Fibroblast of lung (primary cell): ENCODE data around the gene MBOAT1. TPM values are rescaled to one million over a fixed set of nuclear protein-coding genes. Genes with fewer than 3 reads are reported as not detected.

ENCODE experiments used
- DNase-seq, 2 donors: peaks; one replicate each; pipeline versions ENCODE4 v3.0.0 to v3.0.0-alpha.2; 2010; ENCODE audit warnings: low read depth in 2 of 2
- H2AFZ ChIP-seq: 2 replicates; pipeline ENCODE4 v1.5.1; 2012; ENCODE audit warnings: low read length, control low read depth, inconsistent platforms
- H3K27ac ChIP-seq: 2 replicates; pipeline ENCODE4 v1.5.1; 2011; ENCODE audit warnings: low read length, control low read depth; ENCODE audit not compliant: insufficient read depth
- H3K27me3 ChIP-seq: 2 replicates; pipeline ENCODE4 v1.5.1; 2011; ENCODE audit warnings: mild to moderate bottlenecking, low read length; ENCODE audit not compliant: control insufficient read depth, insufficient read depth
- H3K36me3 ChIP-seq: 2 replicates; pipeline ENCODE4 v1.5.1; 2011; ENCODE audit warnings: low read length; ENCODE audit not compliant: control insufficient read depth, insufficient read depth
- H3K4me1 ChIP-seq: 2 replicates; pipeline ENCODE4 v1.5.1; 2011; ENCODE audit warnings: low read length; ENCODE audit not compliant: control insufficient read depth, insufficient read depth; ENCODE audit errors: extremely low read depth
- H3K4me2 ChIP-seq: 2 replicates; pipeline ENCODE4 v1.5.1; 2011; ENCODE audit warnings: low read length, control low read depth; ENCODE audit not compliant: insufficient read depth; ENCODE audit errors: extremely low read depth
- H3K4me3 ChIP-seq, 4 experiments: fragments of 200-600 bp in 1 of 4; sonication (generic) in 1 of 4; replicated peaks in 1 of 4; 2 replicates each; pipeline ENCODE4 v1.5.1; 2011 to 2016; ENCODE audit warnings: low read length in 4 of 4, low read depth in 3 of 4, mild to moderate bottlenecking in 3 of 4, control low read depth in 2 of 4, inconsistent platforms in 1 of 4, mixed read lengths in 1 of 4; ENCODE audit not compliant: insufficient read depth in 1 of 4; ENCODE audit errors: control extremely low read depth in 1 of 4
- H3K79me2 ChIP-seq: 2 replicates; pipeline ENCODE4 v1.5.1; 2012; ENCODE audit warnings: mild to moderate bottlenecking, low read length, inconsistent platforms; ENCODE audit not compliant: control insufficient read depth, insufficient read depth
- H3K9ac ChIP-seq: 2 replicates; pipeline ENCODE4 v1.5.1; 2011; ENCODE audit warnings: mild to moderate bottlenecking, low read length, control low read depth; ENCODE audit not compliant: insufficient read depth
- H3K9me3 ChIP-seq: 2 replicates; pipeline ENCODE4 v1.5.1; 2012; ENCODE audit warnings: low read depth, low read length; ENCODE audit not compliant: control insufficient read depth, insufficient read depth
- H4K20me1 ChIP-seq: 2 replicates; pipeline ENCODE4 v1.5.1; 2011; ENCODE audit warnings: low read length; ENCODE audit not compliant: control insufficient read depth, insufficient read depth; ENCODE audit errors: extremely low read depth
- EZH2 ChIP-seq: IDR thresholded peaks from 2 replicates; pipeline ENCODE4 v1.5.1; 2012; ENCODE audit warnings: low read length, control low read depth, mild to moderate bottlenecking; ENCODE audit errors: missing control alignments
- polyA plus RNA-seq, 2 donors: library from polyadenylated mRNA; depleted of rRNA in 1 of 2; stranded (reverse) in 1 of 2; unstranded in 1 of 2; fragments of >200 nt; gene quantifications; 2 replicates each; pipeline ENCODE4 v1.2.1, GENCODE V29; 2011 to 2012; ENCODE audit warnings: missing spikeins in 1 of 2
- total RNA-seq: library from RNA; depleted of rRNA; stranded (reverse); fragments of >200 nt; gene quantifications from 2 replicates; pipeline ENCODE4 v1.2.1, GENCODE V29; 2014
- TF ChIP-seq, protein P1 (sequence below), 2 donors: IDR thresholded peaks in 1 of 2; conservative IDR thresholded peaks in 1 of 2; 1 replicate in 1 of 2; 2 replicates in 1 of 2; pipeline ENCODE4 v1.5.1; 2011 to 2012; ENCODE audit warnings: low read length in 2 of 2, control low read depth in 1 of 2, inconsistent platforms in 1 of 2, low read depth in 1 of 2, mild to moderate bottlenecking in 1 of 2

MBOAT1 gene
- total and polyA plus RNA-seq, 2 donors (not counting 1 experiment from before 2014, with no cell fraction given): 3.1 to 6.6 TPM

DNA sequence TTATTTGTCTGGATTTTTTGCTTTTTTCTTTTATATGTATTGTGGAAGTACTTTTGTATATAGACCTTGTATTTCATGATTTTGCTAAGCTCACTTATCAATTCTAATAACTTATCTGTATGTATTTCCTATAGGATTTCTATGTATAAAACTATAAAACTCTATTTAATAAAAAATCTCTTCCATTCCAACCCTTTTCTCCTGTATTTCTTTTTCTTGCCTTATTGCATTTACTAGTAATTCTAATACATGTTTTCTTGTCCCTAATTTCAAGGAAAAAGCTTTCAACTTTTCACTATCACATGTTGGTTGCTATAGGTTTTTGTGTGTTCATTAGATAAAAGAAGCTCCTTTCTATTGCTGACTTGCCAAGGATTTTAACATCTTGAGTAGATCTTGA, 125.3 kb downstream of the MBOAT1 start:
- no peaks in the 10 kb centered on the region for H3K4me1 ChIP-seq
- H3K9me3 ChIP-seq: no peaks in the 10 kb centered on the region
- H3K4me2 ChIP-seq: no peak overlapping the region
- H3K36me3 ChIP-seq: no peaks in the 10 kb centered on the region
- H3K9ac ChIP-seq: no peak overlapping the region
- H3K4me3 ChIP-seq: no peak overlapping the region
- TF ChIP-seq EZH2: no peak
- TF ChIP-seq, protein P1, sequence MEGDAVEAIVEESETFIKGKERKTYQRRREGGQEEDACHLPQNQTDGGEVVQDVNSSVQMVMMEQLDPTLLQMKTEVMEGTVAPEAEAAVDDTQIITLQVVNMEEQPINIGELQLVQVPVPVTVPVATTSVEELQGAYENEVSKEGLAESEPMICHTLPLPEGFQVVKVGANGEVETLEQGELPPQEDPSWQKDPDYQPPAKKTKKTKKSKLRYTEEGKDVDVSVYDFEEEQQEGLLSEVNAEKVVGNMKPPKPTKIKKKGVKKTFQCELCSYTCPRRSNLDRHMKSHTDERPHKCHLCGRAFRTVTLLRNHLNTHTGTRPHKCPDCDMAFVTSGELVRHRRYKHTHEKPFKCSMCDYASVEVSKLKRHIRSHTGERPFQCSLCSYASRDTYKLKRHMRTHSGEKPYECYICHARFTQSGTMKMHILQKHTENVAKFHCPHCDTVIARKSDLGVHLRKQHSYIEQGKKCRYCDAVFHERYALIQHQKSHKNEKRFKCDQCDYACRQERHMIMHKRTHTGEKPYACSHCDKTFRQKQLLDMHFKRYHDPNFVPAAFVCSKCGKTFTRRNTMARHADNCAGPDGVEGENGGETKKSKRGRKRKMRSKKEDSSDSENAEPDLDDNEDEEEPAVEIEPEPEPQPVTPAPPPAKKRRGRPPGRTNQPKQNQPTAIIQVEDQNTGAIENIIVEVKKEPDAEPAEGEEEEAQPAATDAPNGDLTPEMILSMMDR (conservative IDR thresholded peaks at IDR 0.05 in 1 of 2, IDR thresholded peaks at IDR 0.05 in 1 of 2; ENCODE audit: low read depth in 1 of 2, low read length in 2 of 2): no peak
- no peak overlapping the region for H2AFZ ChIP-seq
- no peaks in the 10 kb centered on the region for H4K20me1 ChIP-seq
- no peak overlapping the region for H3K27ac ChIP-seq
- H3K27me3 ChIP-seq: no peaks in the 10 kb centered on the region
- no peaks in the 10 kb centered on the region for H3K79me2 ChIP-seq
- DNase-seq: no peak

DNA sequence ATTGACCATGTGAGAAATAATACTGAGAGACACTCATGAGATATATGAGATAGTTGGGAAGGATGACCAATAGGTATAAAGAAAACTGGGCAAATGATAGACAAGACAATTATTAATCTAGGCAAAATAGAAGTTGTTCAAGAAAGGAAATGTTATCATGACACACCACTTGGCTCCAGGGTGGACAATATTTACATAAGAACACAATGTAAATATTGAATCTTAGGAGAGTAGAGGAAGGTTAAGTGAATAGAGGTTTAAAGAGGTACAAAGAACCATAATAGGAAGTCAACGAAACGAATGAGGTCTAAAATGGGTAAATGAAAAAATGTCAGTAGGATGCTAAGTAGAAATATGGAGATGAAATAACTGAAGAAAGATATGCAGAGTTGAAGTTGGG, 126.5 kb downstream of the MBOAT1 start:
- H3K4me2 ChIP-seq: no peak overlapping the region
- no peak for DNase-seq
- H3K27me3 ChIP-seq: no peaks in the 10 kb centered on the region
- H3K9ac ChIP-seq: no peak overlapping the region
- H3K9me3 ChIP-seq: no peaks in the 10 kb centered on the region
- no peaks in the 10 kb centered on the region for H3K79me2 ChIP-seq
- H4K20me1 ChIP-seq: no peaks in the 10 kb centered on the region
- H3K27ac ChIP-seq: no peak overlapping the region
- H3K36me3 ChIP-seq: no peaks in the 10 kb centered on the region
- no peak overlapping the region for H2AFZ ChIP-seq
- no peaks in the 10 kb centered on the region for H3K4me1 ChIP-seq
- TF ChIP-seq EZH2: no peak
- TF ChIP-seq, protein P1 (conservative IDR thresholded peaks at IDR 0.05 in 1 of 2, IDR thresholded peaks at IDR 0.05 in 1 of 2; ENCODE audit: low read depth in 1 of 2, low read length in 2 of 2): no peak
- no peak overlapping the region for H3K4me3 ChIP-seq

DNA sequence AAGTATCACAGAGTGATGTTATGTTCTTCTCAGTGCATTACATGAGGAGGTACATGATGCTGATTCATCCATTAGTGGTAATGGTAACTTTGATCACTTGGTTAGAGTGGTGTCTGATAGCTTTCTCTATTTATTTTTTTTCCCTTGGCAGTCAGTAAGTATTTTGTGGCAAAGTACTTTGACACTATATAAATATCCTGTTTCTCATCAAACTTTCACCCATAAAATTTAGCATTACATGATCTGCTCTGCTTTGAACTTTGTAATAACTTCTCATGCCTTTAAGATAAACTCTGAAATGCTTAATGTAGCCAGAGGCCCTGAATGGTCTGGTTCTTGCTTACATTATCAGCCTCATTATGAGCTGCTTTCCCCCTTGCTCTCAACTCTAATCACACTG, 127.9 kb downstream of the MBOAT1 start:
- peak in 1 of 2 donors; percentile 6 for DNase-seq
- H3K79me2 ChIP-seq: no peaks in the 10 kb centered on the region
- no peak overlapping the region for H3K4me2 ChIP-seq
- H3K9ac ChIP-seq: no peak overlapping the region
- H3K36me3 ChIP-seq: no peaks in the 10 kb centered on the region
- H3K9me3 ChIP-seq: no peaks in the 10 kb centered on the region
- H3K27me3 ChIP-seq: no peaks in the 10 kb centered on the region
- H3K4me3 ChIP-seq: no peak overlapping the region
- no peak overlapping the region for H3K27ac ChIP-seq
- no peaks in the 10 kb centered on the region for H4K20me1 ChIP-seq
- H2AFZ ChIP-seq: no peak overlapping the region
- TF ChIP-seq, protein P1 (conservative IDR thresholded peaks at IDR 0.05 in 1 of 2, IDR thresholded peaks at IDR 0.05 in 1 of 2; ENCODE audit: low read depth in 1 of 2, low read length in 2 of 2): no peak
- TF ChIP-seq EZH2: no peak
- no peaks in the 10 kb centered on the region for H3K4me1 ChIP-seq
